SU-DHL-6 (cell line): ENCODE measurements around the gene NTM.

Experiments used
- H2AFZ ChIP-seq: fragments of 200-600 bp; sonication (generic); 2 replicates; pipeline ENCODE4 v1.6.1; 2014; ENCODE audit warnings: low read depth, mild to moderate bottlenecking, moderate library complexity, mixed read lengths, antibody characterized with exemption, low read length; ENCODE audit not compliant: severe bottlenecking
- H3F3A ChIP-seq: fragments of 200-600 bp; shearing (Covaris generic); 2 replicates; pipeline ENCODE4 v1.6.0; 2016; ENCODE audit warnings: antibody characterized with exemption, mild to moderate bottlenecking; ENCODE audit not compliant: insufficient read depth
- H3K27ac ChIP-seq: fragments of 200-600 bp; sonication (generic); 2 replicates; pipeline ENCODE4 v1.5.1; 2016; ENCODE audit warnings: low read depth, mild to moderate bottlenecking, low read length, moderate library complexity, mixed read lengths
- H3K27me3 ChIP-seq: fragments of 200-600 bp; sonication (generic), shearing (Covaris generic); 2 replicates; pipeline ENCODE4 v1.6.0; 2014; ENCODE audit warnings: mild to moderate bottlenecking, low read length
- H3K36me3 ChIP-seq: fragments of 200-600 bp; sonication (generic); 2 replicates; pipeline ENCODE4 v1.6.1; 2014; ENCODE audit warnings: mild to moderate bottlenecking, low read length, mixed read lengths
- H3K4me2 ChIP-seq: fragments of 300-600, 200-600 bp; shearing (Covaris generic), sonication (generic); 2 replicates; pipeline ENCODE4 v1.6.0; 2014; ENCODE audit warnings: low read length, low read depth, mild to moderate bottlenecking; ENCODE audit not compliant: poor library complexity, severe bottlenecking
- H3K4me3 ChIP-seq: fragments of 200-600 bp; sonication (generic); 2 replicates; pipeline ENCODE4 v1.5.1; 2014; ENCODE audit warnings: antibody characterized with exemption, low read length, mild to moderate bottlenecking, mixed read lengths; ENCODE audit not compliant: insufficient read depth, poor library complexity, severe bottlenecking
- H3K79me2 ChIP-seq: fragments of 200-600 bp; sonication (generic); 2 replicates; pipeline ENCODE4 v1.6.1; 2014; ENCODE audit warnings: mild to moderate bottlenecking, low read length, moderate library complexity; ENCODE audit not compliant: insufficient read depth
- H3K9ac ChIP-seq: fragments of 200-600 bp; sonication (generic); 2 replicates; pipeline ENCODE4 v1.7.0; 2014; ENCODE audit warnings: mild to moderate bottlenecking, low read length
- H3K9me2 ChIP-seq: fragments of 200-600 bp; sonication (generic); replicated peaks from 2 replicates; pipeline ENCODE4 v1.6.1; 2014; ENCODE audit warnings: low read length; ENCODE audit not compliant: insufficient read depth
- H3K9me3 ChIP-seq: fragments of 200-600 bp; sonication (generic); 2 replicates; pipeline ENCODE4 v1.6.1; 2014; ENCODE audit warnings: low read length, mixed read lengths; ENCODE audit not compliant: insufficient read depth
- H4K20me1 ChIP-seq: fragments of 200-600 bp; sonication (generic); 2 replicates; pipeline ENCODE4 v1.6.1; 2014; ENCODE audit warnings: low read depth, mild to moderate bottlenecking, antibody characterized with exemption, low read length, moderate library complexity, mixed read lengths
- EZH2phosphoT487 ChIP-seq: fragments of 200-600 bp; sonication (generic), shearing (Covaris generic); conservative IDR thresholded peaks from 2 replicates; pipeline ENCODE4 v1.6.1; 2018; ENCODE audit warnings: mild to moderate bottlenecking, antibody characterized with exemption, low read length, moderate library complexity, mixed read lengths
- TF ChIP-seq, protein P1 (sequence below): fragments of 200-600 bp; sonication (generic); IDR thresholded peaks from one replicate; pipeline ENCODE4 v1.5.1; 2017; ENCODE audit warnings: antibody characterized with exemption, mild to moderate bottlenecking, low read length, moderate library complexity; ENCODE audit not compliant: insufficient read depth, poor library complexity, severe bottlenecking

NTM gene

DNA sequence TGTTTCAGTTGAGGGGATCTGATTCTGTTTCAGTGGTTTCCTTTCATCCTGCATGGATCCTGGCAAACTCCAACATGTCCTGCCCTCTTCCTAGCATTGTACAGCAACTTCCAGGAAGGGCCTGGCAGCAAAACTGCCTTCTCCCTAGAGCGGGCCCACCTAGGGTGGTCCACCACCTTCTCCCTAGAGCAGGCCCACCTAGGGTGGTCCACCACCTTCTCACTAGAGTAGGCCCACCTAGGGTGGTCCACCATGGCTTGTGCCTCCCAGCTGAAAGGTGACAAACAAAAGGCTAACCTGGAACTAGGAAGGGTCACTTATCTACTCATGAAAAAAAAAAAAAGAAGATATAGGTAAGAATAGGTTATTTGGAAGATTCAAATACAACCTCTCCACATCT, 92.2 kb downstream of the NTM start:
- Histone ChIP-seq H2AFZ (no peak overlapping the region), H3K36me3 (no peaks in the 10 kb centered on the region), H3K27me3 (no peaks in the 10 kb centered on the region), H3K9ac (no peak overlapping the region), H3K9me2 (no peaks in the 10 kb centered on the region), H3F3A (no peaks in the 10 kb centered on the region), H3K4me3 (no peak overlapping the region), H3K9me3 (no peaks in the 10 kb centered on the region), H3K27ac (no peak overlapping the region), H3K4me2 (no peak overlapping the region), H4K20me1 (no peaks in the 10 kb centered on the region), H3K79me2 (no peaks in the 10 kb centered on the region)
- no peak for TF ChIP-seq EZH2phosphoT487
- TF ChIP-seq, protein P1, sequence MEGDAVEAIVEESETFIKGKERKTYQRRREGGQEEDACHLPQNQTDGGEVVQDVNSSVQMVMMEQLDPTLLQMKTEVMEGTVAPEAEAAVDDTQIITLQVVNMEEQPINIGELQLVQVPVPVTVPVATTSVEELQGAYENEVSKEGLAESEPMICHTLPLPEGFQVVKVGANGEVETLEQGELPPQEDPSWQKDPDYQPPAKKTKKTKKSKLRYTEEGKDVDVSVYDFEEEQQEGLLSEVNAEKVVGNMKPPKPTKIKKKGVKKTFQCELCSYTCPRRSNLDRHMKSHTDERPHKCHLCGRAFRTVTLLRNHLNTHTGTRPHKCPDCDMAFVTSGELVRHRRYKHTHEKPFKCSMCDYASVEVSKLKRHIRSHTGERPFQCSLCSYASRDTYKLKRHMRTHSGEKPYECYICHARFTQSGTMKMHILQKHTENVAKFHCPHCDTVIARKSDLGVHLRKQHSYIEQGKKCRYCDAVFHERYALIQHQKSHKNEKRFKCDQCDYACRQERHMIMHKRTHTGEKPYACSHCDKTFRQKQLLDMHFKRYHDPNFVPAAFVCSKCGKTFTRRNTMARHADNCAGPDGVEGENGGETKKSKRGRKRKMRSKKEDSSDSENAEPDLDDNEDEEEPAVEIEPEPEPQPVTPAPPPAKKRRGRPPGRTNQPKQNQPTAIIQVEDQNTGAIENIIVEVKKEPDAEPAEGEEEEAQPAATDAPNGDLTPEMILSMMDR = no peak

DNA sequence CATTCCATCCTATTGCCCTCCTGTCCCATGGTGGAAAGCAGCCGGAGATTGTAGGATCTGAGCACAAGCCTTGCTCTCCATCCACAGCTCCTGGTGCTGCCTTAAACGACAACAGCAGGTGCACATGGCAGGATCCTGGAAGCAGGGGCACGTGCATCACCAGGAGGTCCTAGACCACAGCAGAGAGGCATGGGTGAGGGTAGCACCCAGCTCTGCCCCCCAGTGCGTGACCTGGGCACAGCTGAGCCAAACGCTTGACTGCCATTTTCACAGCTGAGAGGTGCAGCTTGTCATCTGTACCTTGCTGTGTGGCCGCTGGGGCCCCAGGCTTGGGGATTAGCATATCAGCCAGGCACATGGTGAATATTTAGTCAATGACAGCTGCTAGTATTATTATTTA, 92.7 kb downstream of the NTM start:
- Histone ChIP-seq H3K27me3 (no peaks in the 10 kb centered on the region), H3K4me3 (no peak overlapping the region), H3K9me2 (no peaks in the 10 kb centered on the region), H3K9me3 (no peaks in the 10 kb centered on the region), H3K9ac (no peak overlapping the region), H3K79me2 (no peaks in the 10 kb centered on the region), H4K20me1 (no peaks in the 10 kb centered on the region), H3K4me2 (no peak overlapping the region), H3F3A (no peaks in the 10 kb centered on the region), H3K36me3 (no peaks in the 10 kb centered on the region), H3K27ac (no peak overlapping the region), H2AFZ (no peak overlapping the region)
- TF ChIP-seq, protein P1 = no peak
- no peak for TF ChIP-seq EZH2phosphoT487

DNA sequence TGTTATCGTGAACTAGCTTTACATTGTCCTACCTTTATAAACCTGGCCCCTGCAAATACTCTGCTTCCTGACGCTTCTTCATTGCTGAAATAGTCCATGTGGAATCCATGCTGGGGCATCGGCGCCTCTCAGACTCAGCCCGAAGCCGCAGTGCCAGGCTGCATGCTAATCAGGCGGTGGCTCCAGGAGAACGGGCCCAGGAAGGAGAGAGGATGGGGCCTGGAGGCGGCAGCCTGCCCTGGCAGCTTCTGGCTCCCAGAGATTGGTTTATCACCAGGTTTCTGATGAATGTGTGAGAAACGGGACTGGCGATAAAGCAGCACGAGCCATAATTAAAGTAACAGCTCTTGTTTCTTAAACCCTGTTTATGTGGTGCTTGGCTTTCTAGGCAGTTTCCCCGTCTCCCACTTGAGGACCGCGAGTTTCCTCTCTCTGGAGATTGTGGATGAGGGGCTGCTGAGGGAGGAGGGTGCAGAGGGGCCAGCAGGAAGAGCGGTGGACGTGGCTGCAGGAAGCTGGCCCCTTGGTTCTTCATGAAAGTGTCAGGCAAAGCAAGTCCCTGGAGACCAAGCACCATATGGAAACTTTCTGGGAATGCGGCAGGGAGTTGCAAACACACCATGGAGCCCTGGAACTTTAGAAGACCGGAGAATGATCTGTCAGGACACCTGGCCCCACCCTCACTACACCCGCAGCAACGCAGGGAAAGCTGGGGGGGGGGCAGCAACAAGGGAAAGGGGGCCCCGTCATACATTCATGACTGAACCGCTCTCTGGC, 93.4 kb downstream of the NTM start:
- H3K4me2 ChIP-seq = no peak overlapping the region
- no peaks in the 10 kb centered on the region for H4K20me1 ChIP-seq
- H3K9me3 ChIP-seq = no peaks in the 10 kb centered on the region
- no peaks in the 10 kb centered on the region for H3F3A ChIP-seq
- no peak overlapping the region for H3K4me3 ChIP-seq
- TF ChIP-seq, protein P1 = no peak
- no peak for TF ChIP-seq EZH2phosphoT487
- no peak overlapping the region for H2AFZ ChIP-seq
- H3K79me2 ChIP-seq = no peaks in the 10 kb centered on the region
- H3K27me3 ChIP-seq = no peaks in the 10 kb centered on the region
- H3K9ac ChIP-seq = no peak overlapping the region
- H3K9me2 ChIP-seq = no peaks in the 10 kb centered on the region
- no peak overlapping the region for H3K27ac ChIP-seq
- no peaks in the 10 kb centered on the region for H3K36me3 ChIP-seq
